Embryonic facial prominence (tissue), 1 donor: ENCODE data around the gene CHIA.

ENCODE experiments used
- DNase-seq: peaks from one replicate; pipeline ENCODE4 v3.0.0-alpha.2; 2016; ENCODE audit errors: extremely low spot score

CHIA gene

DNA sequence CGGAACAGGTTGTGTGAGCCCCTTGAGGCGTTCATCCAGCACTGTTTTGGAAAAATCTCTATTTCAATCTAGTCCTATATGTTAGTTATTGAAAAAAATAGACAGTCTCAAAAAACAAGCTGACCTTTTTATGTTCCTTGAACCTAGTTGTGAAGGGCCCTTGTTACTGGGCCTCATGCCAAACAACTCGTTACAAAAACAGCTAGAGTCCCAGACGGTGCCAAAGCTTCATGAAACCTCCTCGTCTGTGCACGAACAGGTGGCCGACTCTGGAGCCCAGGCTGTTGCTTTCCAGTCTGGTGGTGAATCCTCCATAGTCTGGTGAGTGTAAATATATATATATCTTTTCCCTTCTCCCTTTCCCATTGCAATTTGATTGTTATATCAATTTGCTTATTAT, at the start of gene CHIA:
Gene CHIA, plus strand, starts transcription at position 222 of the 400 bp plus-strand sequence. CDS start 19,617 bp downstream, outside the sequence.
- no peak for DNase-seq

DNA sequence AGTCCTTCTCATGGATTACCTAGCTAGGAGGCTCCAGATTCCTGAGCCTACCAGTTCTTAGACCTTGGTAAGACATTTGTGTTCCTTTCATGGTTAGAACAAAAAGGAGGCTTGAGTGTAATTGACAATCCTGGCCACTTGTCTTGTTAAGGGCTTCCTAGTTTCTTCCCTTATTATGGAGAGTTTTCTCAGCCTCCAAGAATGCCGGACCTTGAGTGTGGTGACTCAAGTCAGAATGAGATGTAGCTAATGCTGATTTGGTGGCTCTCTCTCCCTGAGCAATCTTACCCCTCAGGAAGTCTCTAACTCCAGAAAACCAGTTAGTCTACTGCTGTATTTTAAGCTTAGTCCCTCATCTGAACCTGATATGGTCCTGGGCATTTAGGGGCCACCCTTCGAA, 48.9 kb upstream of the CHIA start:
- no peak for DNase-seq

DNA sequence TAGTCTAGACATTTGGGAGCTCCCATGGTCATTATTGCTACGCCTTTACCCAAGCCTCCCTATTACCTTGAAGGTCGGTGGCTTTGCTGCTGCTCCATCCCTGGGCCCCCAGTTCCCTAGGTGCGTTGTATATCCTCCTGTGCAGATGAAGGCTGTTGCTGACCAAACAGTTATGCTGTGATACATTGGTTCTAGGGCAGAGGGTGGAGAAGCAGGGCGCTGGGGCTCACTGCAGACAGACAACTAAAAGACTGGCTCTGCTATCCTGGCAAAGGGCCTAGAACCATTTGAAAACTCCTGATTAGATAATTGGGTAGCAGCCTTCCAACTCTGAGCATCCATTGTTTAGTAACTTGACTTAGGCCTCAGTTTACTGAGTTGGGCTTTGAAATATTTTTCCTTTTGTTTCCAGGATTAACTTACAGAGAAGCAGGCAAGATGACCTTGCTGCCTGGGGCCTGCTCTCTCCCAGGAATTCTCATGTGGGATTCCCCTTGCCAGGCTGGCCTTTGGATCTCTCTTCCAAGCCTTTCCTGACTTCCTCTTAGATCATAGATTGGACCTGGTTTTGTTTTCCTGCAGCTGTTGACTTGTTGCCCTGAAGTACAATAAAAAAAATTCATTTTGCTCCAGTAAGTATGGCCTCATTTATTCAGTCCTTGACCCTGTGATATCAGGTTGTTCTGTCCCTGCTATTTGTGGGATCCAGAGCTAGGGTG, 47.7 kb upstream of the CHIA start:
- DNase-seq, result no peak

GRCh38 chr1:111247125-111247838, 43.4 kb upstream of the CHIA start:
- no peak for DNase-seq

GRCh38 chr1:111249960-111250359, 40.7 kb upstream of the CHIA start:
- no peak for DNase-seq

- no peak for DNase-seq
Observed at GRCh38 chr1:111251570-111251969, 39.1 kb upstream of the CHIA start.

DNA sequence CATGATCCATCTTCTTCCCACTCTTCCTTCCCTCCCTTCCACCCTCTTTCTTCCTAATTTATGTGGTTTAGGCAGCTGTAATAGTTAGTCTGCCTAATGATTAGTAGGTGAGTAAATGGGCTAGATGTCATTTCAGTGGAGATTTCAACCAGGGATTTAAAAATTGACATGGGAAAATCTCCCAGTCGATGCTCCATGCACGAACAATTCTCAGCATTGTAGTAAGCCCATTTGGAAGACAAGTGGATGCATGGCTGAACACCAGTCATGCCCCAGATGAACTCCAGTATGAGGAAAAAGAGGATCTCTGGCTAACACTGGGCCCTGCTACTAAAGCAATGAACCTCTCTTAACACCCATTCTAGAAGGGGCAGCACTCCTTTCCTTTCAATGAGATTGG, 37.9 kb upstream of the CHIA start:
- DNase-seq, result no peak

- no peak for DNase-seq
Observed at GRCh38 chr1:111253876-111254275, 36.8 kb upstream of the CHIA start.

DNA sequence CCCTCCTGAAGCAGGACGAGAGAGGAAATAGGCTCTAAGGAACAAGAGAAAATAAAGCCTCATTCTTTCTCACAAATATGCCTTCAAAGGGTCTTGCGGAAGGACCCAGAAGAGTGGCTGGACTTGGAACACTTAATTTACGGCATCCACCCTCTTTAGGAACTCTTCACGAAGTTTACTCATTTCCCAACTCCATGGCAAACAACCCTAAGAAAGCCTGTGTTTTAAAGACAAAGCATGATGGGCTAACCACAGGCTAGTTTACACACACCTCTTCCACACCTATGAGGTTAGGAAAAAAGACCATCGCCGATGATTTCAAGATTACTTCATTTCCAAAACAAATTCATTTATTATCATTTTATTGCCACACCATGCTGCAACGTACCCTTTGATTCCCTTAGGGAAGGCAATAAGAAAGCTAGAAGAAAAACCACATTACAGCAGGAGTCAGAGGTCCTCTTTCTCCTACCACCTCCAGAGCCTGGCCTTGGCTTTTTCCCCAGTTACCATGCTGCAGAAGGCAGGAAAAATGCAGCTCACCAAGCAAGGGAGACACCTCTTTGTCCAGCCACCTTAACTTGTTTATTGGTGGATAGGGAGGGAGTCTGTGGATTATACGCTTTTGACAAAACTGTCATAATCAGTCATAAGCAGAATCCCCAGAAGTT, 33.5 kb upstream of the CHIA start:
- no peak for DNase-seq

- DNase-seq, result no peak
Observed at GRCh38 chr1:111267801-111268508, 22.7 kb upstream of the CHIA start.

DNA sequence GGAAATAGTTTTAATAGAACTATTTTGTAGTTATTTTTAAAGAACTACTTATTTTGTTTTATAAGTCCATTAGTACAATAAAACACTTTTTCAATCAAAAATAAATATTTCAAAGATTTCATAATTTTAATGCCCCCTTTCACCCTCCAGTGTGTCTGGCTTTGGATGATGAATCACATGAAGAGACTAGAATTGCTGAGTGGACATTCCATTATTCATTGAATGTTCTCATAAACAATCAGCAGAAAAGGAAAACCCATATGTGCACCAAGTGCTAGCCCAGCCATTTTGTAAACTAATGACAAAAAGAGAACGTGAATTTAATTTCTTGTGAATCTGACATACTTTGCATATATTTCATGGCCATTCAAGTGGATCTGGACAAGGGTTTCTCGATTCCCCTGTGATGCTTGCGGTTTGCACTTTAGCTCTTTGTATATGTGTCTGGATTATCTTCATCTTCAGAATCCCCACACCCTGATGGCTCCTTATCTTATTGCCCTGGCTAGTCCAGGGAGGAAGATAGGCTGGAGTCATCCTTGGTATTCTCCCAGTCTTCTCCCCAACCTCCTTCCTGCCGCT, 20.7 kb upstream of the CHIA start:
- DNase-seq, result no peak

DNA sequence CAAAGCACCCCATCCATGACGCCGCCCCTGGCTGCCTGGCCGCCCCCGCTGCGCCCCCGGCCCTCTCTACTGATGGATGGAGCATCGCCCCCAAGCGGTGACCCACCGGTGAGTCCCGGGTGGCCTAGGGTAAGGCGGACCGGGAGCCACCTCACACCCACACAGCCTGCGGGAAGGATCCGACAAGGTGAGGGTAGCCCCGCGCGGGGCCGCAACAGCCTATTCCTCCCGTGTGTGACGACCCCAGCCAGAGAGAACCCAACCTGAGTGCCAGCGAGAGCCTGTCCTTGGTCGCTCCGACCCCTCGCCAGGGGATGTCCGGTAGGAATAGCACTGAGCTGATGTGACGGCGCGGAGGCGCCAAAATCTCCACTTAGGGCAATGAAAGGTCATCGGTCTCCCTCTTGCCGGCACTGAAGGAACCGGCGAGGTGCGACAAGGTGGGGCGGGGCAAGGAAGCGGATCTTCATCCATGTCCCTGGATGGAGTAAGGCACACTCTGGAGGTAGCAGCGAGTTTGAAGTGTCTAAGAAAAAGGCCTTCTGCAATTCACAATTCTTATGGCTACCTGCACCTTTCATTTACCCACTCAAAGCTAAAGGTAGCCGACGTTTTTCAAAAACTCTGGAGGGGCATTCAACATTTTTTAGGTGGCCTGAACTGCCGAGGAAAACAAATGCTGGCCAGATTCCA, 19.7 kb upstream of the CHIA start:
- DNase-seq, result no peak

- no peak for DNase-seq
Observed at GRCh38 chr1:111271464-111271801, 19.2 kb upstream of the CHIA start.

DNA sequence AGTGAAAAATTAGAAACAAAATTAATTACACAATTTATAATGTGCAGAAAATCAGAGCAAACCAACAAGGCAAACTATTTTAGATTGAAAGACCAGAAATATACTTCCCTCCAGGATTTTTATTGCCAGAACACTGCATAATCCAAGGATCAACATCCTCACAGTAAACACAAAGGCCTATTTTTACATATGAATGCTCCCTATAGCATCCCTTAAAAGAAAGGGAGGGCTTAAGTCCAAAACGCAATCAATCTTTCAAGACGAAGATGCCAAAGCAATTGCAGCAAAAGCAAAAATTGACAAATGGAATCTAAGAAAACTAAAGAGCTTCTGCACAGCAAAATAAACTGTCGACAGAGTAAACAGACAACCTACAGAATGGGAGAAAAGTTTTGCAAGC, 18.6 kb upstream of the CHIA start:
- no peak for DNase-seq

DNA sequence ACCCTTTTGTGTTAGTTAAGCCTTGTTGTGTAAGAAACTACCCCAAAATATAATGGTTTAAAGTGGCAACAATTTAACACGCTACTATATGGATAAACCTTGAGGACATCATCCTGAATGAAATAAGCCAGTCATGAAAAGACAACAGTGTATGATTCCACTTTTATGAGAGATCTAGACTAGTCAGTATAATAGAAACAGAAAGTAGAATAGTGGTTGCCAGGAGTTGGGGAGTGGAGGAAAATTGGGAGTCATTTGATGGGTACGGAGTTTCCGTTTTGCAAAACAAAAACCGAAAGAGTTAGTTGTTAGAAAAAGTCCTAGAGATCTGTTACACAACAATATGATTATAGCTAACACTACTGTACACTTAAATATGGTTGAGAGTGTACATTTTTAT, 16.0 kb upstream of the CHIA start:
- no peak for DNase-seq

DNA sequence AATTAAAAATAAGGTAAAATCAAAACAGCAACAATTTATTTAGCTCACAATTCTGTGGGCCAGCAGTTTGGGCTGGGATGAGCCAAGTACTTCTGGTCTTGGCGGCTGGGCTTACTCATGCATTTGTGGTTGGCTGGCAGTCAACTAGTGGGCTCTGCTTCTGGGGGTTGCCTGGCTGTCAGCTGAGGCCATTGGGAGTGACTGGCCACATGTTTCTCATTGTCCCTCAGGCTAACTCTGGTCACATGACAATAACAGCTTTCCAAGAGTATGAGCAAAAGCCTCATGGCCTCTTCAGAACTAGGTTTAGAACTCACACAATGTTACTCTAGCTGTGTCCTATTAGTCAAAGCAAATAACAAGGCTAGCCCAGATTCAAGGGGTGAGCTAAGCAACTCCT, 15.6 kb upstream of the CHIA start:
- no peak for DNase-seq

- no peak for DNase-seq
Observed at GRCh38 chr1:111275780-111276433, 14.7 kb upstream of the CHIA start.

DNA sequence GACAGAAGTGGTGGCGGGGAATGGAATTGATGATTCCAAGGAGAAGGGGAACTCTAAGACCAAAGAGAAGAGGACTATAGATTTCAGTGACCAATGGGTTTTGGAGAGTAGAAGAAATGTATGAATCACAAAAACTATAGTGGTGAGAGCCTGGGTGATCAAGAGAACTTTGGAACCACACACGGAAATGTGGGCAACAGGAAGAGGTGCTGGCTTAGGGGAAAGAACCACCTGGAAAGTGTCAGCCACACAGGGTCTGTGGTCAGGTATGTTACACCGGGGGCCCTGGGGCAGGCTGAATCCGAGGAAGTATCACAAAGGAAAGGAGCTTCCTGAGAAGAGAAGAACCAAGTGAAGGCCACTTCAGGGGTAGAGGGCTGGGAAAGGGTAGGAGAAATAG, 11.5 kb upstream of the CHIA start:
- no peak for DNase-seq

GRCh38 chr1:111280267-111280666, 10.4 kb upstream of the CHIA start:
- no peak for DNase-seq

- DNase-seq, result no peak
Observed at GRCh38 chr1:111281411-111281810, 9.2 kb upstream of the CHIA start.

GRCh38 chr1:111283838-111284237, 6.8 kb upstream of the CHIA start:
- DNase-seq, result no peak
